Left renal pelvis (tissue), 4 donors: ENCODE measurements around the gene SLAMF7. TPM values are rescaled to one million over a fixed set of nuclear protein-coding genes. Genes with fewer than 3 reads are reported as not detected.

Source experiments
- DNase-seq, 4 donors: peaks; one replicate each; pipeline ENCODE4 v3.0.0-alpha.2; 2013; ENCODE audit warnings: low read depth in 4 of 4, low spot score in 3 of 4
- polyA plus RNA-seq, 4 donors: library from polyadenylated mRNA; unstranded; fragments of 120-200 nt; gene quantifications; one replicate each; pipeline ENCODE4 v1.2.1, GENCODE V29; 2013; ENCODE audit not compliant: insufficient read length in 4 of 4

The SLAMF7 gene
- polyA plus RNA-seq, 4 donors, result 0.30 to 0.68 (median 0.41) TPM

DNA sequence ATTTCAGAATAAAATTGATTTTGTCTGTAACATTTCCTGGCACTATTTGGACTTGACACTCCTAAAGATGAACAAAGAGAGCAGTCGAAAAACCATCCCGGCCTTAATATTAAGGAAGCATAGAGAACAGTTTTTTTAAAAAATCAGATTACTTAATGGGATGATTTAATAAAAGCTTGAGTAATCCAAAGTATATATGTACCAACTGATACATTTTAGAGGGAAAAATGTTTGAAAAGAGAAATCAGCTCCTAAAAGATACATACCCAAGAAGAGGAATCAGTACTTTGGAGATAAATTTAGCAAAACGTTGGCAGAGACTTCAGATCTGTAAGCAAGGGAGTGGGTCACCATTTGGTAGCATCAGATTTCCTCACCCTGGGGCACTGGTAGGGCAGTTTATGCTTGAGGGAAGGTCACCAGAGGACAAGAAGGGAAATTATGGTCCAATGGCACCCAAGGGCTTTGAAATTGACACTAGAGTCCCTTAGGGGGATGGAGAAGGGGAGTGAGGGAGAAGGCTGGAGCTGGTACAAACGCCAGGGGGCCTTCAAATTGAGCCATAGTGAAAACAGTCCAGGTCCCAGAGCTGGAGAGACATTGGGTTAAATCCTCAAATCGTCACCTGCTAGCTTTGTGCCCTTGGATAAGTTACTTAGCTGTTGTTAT is 5.9 kb downstream of the SLAMF7 start:
- no peak for DNase-seq

DNA sequence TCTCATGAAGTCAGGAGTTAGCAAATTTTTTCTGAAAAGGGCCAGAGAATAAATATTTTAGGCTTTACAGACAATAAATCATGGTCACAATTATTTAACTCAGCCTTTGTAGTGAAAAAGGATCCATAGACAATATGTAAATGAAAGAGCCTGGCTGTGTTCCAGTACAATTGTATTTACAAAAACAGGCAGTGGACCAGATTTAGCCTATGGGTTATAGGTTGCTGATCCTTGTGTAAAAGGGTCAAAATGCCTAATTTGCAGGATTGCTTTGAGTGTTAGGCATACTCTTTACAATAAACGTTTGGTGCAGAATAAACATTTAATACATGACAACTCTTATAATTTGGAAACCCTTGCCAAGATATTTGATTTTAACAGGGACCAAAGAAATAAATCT is 6.5 kb downstream of the SLAMF7 start:
- DNase-seq, result no peak

DNA sequence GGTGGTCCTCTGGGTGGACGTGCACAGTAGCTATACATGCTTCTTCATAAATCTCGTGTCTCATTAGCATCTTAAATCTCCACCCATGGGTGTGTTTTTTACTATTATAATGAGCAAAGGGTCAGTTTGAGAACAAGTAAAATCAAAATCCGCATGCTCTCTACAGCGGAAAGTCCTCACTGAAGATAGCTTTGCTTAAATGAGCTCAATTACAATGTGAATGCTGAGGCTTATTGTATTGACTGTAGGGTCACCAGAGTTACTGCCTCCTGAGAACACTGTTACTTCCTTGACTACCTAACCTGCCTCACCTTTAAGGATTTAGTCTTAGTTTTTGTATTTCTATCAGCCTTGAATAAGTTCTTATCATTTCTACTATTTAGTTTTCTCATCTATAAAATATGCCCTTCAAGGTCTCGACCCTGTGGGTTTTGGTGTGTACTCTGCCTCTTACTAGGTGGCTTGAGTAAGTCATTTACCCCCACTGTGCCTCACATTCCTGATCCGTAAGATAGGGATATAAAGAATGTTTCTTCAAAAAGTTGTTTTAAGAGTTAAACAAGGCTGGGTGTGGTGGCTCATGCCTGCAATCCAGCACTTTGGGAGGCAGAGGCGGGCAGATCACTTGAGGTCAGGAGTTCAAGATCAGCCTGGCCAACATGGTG is 7.9 kb downstream of the SLAMF7 start:
- DNase-seq, result no peak

- DNase-seq, result no peak
Observed at GRCh38 chr1:160747717-160748116, 8.7 kb downstream of the SLAMF7 start.

DNA sequence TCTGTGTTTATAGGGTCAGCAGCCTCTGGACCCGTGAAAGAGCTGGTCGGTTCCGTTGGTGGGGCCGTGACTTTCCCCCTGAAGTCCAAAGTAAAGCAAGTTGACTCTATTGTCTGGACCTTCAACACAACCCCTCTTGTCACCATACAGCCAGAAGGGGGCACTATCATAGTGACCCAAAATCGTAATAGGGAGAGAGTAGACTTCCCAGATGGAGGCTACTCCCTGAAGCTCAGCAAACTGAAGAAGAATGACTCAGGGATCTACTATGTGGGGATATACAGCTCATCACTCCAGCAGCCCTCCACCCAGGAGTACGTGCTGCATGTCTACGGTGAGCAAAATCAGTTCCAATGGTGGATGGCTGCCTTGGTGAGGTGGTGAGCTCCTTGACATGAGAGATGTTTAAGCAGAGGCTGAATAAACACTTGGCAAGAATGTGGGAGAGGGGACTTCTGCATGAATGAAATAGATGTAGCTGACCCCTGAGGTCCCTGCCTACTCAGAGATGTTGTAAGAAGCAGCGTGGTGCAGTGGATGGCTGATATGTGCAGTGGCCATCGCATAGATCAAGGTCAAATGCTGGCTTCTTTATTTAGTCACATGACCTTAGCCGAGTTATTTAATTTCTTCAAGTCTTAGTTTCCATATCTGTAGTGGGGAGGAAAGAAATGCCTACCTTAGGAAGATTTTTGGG is 9.3 kb downstream of the SLAMF7 start:
- DNase-seq, result no peak

GRCh38 chr1:160748878-160749269 is 9.8 kb downstream of the SLAMF7 start:
- no peak for DNase-seq

DNA sequence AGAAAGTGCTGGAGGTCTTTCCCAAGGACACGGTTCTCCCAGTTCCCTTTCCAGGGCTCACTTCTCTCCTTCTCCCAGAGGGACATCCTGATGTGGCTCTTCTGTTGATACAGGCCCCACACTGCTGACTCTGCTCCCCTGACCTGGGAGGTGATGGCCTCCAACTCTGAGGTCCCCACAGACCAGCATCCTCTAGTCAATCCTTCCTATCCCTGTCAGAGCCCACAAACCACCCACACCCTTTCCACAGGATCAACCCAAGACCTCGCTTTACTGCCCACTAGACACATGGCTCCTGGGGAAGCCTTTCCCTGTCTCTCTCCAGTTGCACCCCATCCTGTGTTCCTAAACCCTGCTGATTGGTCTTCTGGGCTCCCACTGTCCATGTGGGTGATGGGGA is 11.6 kb downstream of the SLAMF7 start:
- no peak for DNase-seq

DNA sequence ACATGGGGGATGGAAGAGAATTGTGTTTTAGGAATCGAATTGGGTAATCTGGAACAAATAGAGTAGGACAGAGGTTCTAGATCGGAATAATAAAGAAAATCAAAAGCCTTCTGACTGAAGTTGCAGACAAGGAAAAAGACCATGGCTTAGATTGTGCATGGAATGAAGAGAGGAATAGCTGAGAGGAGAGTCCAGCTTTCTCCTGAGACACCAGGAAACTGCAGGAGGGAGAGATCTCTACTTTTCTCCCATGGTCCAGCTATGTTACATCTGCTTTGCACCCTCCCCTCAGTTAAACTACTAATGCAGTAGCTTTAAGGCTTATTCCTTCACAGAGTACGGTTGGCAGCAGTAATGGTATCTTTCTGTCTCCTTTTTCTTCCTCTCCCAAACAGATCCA is 13.4 kb downstream of the SLAMF7 start:
- DNase-seq, result no peak

DNA sequence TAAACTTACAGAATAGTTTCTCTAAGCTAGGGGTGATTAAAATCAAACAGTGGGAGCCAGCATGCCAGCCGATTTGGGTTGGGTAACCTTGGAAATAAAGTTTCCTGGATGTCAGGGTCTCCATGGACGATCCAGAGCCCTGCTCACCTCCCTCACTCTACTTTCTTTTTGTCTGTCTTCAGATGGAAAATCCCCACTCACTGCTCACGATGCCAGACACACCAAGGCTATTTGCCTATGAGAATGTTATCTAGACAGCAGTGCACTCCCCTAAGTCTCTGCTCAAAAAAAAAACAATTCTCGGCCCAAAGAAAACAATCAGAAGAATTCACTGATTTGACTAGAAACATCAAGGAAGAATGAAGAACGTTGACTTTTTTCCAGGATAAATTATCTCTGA is 13.9 kb downstream of the SLAMF7 start:
- DNase-seq, result no peak

DNA sequence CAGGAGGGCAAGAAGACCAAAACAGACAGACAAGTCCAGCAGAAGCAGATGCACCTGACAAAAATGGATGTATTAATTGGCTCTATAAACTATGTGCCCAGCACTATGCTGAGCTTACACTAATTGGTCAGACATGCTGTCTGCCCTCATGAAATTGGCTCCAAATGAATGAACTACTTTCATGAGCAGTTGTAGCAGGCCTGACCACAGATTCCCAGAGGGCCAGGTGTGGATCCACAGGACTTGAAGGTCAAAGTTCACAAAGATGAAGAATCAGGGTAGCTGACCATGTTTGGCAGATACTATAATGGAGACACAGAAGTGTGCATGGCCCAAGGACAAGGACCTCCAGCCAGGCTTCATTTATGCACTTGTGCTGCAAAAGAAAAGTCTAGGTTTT is 14.5 kb downstream of the SLAMF7 start:
- DNase-seq, result no peak

DNA sequence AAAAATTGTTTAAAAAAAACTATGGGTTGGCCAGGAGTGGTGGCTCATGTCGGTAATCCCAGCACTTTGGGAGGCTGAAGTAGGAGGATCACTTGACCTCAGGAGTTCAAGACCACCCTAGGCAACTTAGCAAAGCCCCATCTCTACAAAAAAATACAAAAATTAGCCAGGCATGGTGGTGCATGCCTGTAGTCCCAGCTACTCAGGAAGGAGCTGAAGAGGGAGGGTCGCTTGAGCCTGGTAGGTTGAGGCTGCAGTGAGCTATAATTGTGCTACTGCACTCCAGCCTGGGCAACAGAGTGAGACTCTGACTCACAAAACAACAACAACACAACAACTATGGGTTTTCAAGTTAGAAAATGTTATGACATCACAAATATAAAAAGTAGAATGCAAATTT is 16.4 kb downstream of the SLAMF7 start:
- DNase-seq, result no peak

DNA sequence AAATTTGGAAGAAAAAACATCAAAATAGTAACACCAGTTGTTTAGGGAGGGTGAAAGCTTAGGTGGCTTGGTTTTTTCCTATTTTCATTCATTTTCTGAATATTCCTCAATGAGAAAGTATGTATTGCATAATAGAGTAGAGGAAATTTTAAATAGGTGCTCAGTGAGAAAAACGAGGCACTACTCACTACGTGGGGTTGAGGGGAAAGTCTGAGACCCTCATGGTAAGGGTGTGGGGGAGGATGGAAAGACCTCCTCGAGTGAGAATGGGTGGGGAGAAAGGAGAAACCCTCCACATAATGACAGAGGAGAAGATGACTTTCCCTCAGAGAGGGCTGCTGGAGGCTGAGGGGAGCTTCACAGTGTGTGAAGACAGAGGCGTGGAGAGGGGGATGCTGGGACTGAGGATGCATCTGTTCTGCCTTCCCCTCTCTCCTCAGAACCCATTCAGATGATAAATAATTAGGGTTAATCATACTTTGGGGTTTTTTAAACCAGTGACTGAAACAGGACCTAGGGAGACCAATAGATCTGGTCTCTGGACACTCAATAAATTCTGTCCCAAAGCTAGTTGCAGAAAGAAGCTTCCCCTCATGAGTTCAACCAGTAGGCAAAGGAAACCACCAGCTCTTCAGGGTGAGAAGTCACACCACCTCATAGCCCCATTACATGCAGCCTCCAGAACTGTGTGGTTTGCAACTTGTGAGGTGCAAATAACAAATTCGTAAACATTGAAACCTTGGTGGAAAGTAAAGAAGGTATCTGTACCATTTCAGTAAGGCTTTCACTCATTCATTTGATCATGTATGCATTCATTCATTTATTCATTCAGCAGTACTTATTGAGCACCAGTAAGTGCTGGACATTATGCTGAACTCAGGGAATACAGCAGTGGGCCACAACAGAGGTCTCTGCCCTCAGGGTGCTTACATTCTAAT is 17.1 kb downstream of the SLAMF7 start:
- DNase-seq, result no peak

DNA sequence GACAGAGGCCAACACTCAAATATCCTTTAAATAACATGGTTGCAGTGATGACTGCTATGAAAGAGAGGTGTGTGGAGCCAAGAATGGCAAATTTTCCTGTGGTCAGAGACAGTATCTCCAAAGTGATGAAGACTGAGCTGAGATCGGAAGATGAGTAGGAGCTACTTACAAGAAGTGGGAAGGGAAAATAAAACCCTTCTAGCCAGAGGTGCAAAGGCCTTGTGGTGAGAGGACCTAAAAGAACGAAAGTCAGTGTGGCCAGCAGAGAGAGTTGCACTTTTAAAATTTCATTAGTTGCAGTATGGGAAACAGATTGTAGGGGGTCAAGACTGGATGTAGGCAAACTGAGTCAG is 17.8 kb downstream of the SLAMF7 start:
- no peak for DNase-seq

GRCh38 chr1:160758521-160758920 is 19.5 kb downstream of the SLAMF7 start:
- no peak for DNase-seq

GRCh38 chr1:160759740-160760139 is 20.7 kb downstream of the SLAMF7 start:
- DNase-seq, result no peak

DNA sequence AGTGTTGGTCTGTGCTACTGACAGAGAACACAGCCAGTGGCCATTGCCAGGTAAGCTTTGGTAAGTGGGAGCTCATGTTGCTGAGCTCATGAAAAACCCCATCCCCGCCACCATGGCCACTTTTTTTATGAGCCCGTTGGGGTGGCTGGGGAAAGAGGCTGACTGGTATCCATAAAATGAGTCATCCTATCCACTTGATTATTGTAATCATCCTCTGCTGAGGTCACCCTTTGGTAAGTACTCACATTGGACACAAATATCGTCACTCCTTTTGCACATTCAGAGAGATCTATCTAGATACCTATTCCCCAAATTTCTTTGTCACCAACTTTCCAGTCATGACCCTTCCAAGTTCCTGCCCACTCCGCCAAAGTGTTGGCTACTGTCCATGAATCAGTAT is 22.0 kb downstream of the SLAMF7 start:
- no peak for DNase-seq

DNA sequence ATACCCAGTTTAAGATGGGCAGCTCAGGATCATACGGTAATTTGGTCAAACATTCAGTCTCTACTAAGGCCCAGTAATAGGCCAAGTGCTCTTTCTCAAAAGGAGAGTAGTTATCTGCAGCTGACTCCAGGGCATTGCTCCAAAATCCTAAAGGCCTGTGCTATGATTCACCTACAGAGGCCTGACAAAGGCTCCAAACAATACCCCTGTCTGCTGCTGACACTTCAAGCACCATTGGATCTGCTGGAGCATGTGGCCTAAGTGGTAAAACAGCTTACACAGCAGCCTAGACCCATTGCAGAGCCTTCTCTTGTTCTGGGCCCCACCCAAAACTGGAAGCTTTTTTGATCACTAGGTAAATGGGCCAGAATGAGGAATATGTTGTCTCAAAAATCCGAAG is 22.8 kb downstream of the SLAMF7 start:
- no peak for DNase-seq

DNA sequence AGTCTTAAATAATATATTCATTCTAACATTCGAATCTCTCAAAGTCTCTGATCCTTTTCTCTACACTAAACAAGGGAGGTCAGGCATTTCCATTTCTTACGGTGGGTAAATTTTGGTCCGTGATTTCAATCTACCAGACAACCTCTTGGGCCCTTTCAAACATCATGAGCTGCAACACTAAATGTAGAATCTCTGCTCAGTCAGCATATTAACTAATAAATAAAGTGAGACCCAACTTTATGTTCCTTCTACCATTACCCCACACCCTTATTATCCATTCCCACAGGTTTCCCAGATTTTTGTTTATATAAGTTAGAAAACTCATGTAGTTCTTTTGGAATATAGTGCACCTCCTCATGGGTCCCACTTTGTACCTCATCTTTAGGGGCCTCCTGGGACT is 24.9 kb downstream of the SLAMF7 start:
- no peak for DNase-seq

- no peak for DNase-seq
Observed at GRCh38 chr1:160767395-160768294, 28.6 kb downstream of the SLAMF7 start.

GRCh38 chr1:160768295-160768657 is 29.2 kb downstream of the SLAMF7 start:
- DNase-seq, result no peak
